Measurements from ENCODE around the gene PMAIP1. TPM values are rescaled to one million over a fixed set of nuclear protein-coding genes. Genes with fewer than 3 reads are reported as not detected.

Gene PMAIP1
- polyA plus RNA-seq, 1 donor (not counting 4 experiments of a cell fraction or from before 2014, with no cell fraction given) = 49.1 TPM

GRCh38 chr18:59932401-59932800 lies 32.6 kb downstream of the PMAIP1 start:
- Histone ChIP-seq H3K9me3 (ENCODE audit: control insufficient read depth, low read depth, low read length) (no peaks in the 10 kb centered on the region), H3K36me3 (ENCODE audit: control insufficient read depth in 2 of 2, extremely low read depth in 1 of 2, insufficient read depth in 2 of 2, low read length in 2 of 2) (no peaks in the 10 kb centered on the region), H4K20me1 (ENCODE audit: control insufficient read depth, extremely low read depth, insufficient read depth, low read length) (no peaks in the 10 kb centered on the region), H3K27me3 (ENCODE audit: control insufficient read depth, extremely low read depth, insufficient read depth, low read length) (no peaks in the 10 kb centered on the region), H2AFZ (ENCODE audit: control insufficient read depth, low read length) (no peak overlapping the region), H3K4me1 (ENCODE audit: control insufficient read depth, extremely low read depth, insufficient read depth, low read length) (peaks cover 5% of the 10 kb centered on the region), H3K9me1 (ENCODE audit: control insufficient read depth, extremely low read depth, insufficient read depth, low read length) (no peaks in the 10 kb centered on the region), H3K4me3 (ENCODE audit: control insufficient read depth in 2 of 3, extremely low read depth in 1 of 3, insufficient read depth in 2 of 3, low read depth in 1 of 3, low read length in 3 of 3) (no peak overlapping the region), H3K4me2 (ENCODE audit: control insufficient read depth, extremely low read depth, insufficient read depth, low read depth, low read length) (no peak overlapping the region), H3K9ac (ENCODE audit: control insufficient read depth, extremely low read depth, insufficient read depth, low read length) (no peak overlapping the region), H3K79me2 (ENCODE audit: control insufficient read depth, insufficient read depth, low read length) (no peaks in the 10 kb centered on the region), H3K27ac (ENCODE audit: control insufficient read depth, insufficient read depth, low read length) (no peak overlapping the region)
- DNase-seq (ENCODE audit: low read depth, low spot score) (no peak), FAIRE-seq (no peak)
- TF ChIP-seq CTCF (optimal IDR thresholded peaks at IDR 0.05 in 1 of 3, IDR thresholded peaks at IDR 0.05 in 1 of 3, conservative IDR thresholded peaks at IDR 0.05 in 1 of 3; ENCODE audit: extremely low read depth in 1 of 3, insufficient read depth in 2 of 3, low read length in 3 of 3) (no peak), EZH2 (IDR thresholded peaks at IDR 0.05; ENCODE audit: low read length) (no peak)
- dilution Hi-C loops (cut with MboI; ENCODE audit: extremely low pct_ligation_motif_present, low sequenced_read_pairs) = no loop called here

- H3K9me1 ChIP-seq (ENCODE audit: control insufficient read depth, extremely low read depth, insufficient read depth, low read length) = no peaks in the 10 kb centered on the region
- no peaks in the 10 kb centered on the region for H3K9me3 ChIP-seq (ENCODE audit: control insufficient read depth, low read depth, low read length)
- H3K4me3 ChIP-seq (ENCODE audit: control insufficient read depth in 2 of 3, extremely low read depth in 1 of 3, insufficient read depth in 2 of 3, low read depth in 1 of 3, low read length in 3 of 3) = no peak overlapping the region
- H3K9ac ChIP-seq (ENCODE audit: control insufficient read depth, extremely low read depth, insufficient read depth, low read length) = no peak overlapping the region
- H3K27ac ChIP-seq (ENCODE audit: control insufficient read depth, insufficient read depth, low read length) = no peak overlapping the region
- no peaks in the 10 kb centered on the region for H3K79me2 ChIP-seq (ENCODE audit: control insufficient read depth, insufficient read depth, low read length)
- no peaks in the 10 kb centered on the region for H4K20me1 ChIP-seq (ENCODE audit: control insufficient read depth, extremely low read depth, insufficient read depth, low read length)
- H2AFZ ChIP-seq (ENCODE audit: control insufficient read depth, low read length) = no peak overlapping the region
- no peaks in the 10 kb centered on the region for H3K4me1 ChIP-seq (ENCODE audit: control insufficient read depth, extremely low read depth, insufficient read depth, low read length)
- TF ChIP-seq EZH2 (IDR thresholded peaks at IDR 0.05; ENCODE audit: low read length) = no peak
- no peak for TF ChIP-seq CTCF (optimal IDR thresholded peaks at IDR 0.05 in 1 of 3, IDR thresholded peaks at IDR 0.05 in 1 of 3, conservative IDR thresholded peaks at IDR 0.05 in 1 of 3; ENCODE audit: extremely low read depth in 1 of 3, insufficient read depth in 2 of 3, low read length in 3 of 3)
- no peak overlapping the region for H3K4me2 ChIP-seq (ENCODE audit: control insufficient read depth, extremely low read depth, insufficient read depth, low read depth, low read length)
- FAIRE-seq (no peak), DNase-seq (ENCODE audit: low read depth, low spot score) (no peak)
- dilution Hi-C loops (cut with MboI; ENCODE audit: extremely low pct_ligation_motif_present, low sequenced_read_pairs) = no loop called here
- no peaks in the 10 kb centered on the region for H3K36me3 ChIP-seq (ENCODE audit: control insufficient read depth in 2 of 2, extremely low read depth in 1 of 2, insufficient read depth in 2 of 2, low read length in 2 of 2)
- H3K27me3 ChIP-seq (ENCODE audit: control insufficient read depth, extremely low read depth, insufficient read depth, low read length) = no peaks in the 10 kb centered on the region
Measured at GRCh38 chr18:59938676-59939075, 38.9 kb downstream of the PMAIP1 start.
